Ishikawa (cell line): ENCODE results near the gene PRDM16.

ENCODE experiments used
- CEBPB ChIP-seq: IDR thresholded peaks from 2 replicates; pipeline ENCODE4 v1.6.1; 2012
- CREB1 ChIP-seq: IDR thresholded peaks from 2 replicates; pipeline ENCODE4 v1.6.1; 2012; ENCODE audit warnings: low read depth
- EGR1 ChIP-seq: IDR thresholded peaks from 2 replicates; pipeline ENCODE4 v1.6.1; 2012
- EP300 ChIP-seq: IDR thresholded peaks from 2 replicates; pipeline ENCODE4 v1.6.1; 2012; ENCODE audit warnings: borderline replicate concordance
- FOXM1 ChIP-seq: IDR thresholded peaks from 2 replicates; pipeline ENCODE4 v1.6.1; 2012; ENCODE audit warnings: low read depth, borderline replicate concordance
- NFIC ChIP-seq: IDR thresholded peaks from 2 replicates; pipeline ENCODE4 v1.6.1; 2012
- RAD21 ChIP-seq: IDR thresholded peaks from 2 replicates; pipeline ENCODE4 v1.6.1; 2012; ENCODE audit warnings: low read depth
- TAF1 ChIP-seq: IDR thresholded peaks from 2 replicates; pipeline ENCODE4 v1.6.1; 2012; ENCODE audit warnings: low read depth, mild to moderate bottlenecking
- TCF12 ChIP-seq: IDR thresholded peaks from 2 replicates; pipeline ENCODE4 v1.6.1; 2012; ENCODE audit warnings: low read depth
- TEAD4 ChIP-seq: IDR thresholded peaks from 2 replicates; pipeline ENCODE4 v1.6.1; 2012
- YY1 ChIP-seq: IDR thresholded peaks from 2 replicates; pipeline ENCODE4 v1.6.1; 2012; ENCODE audit warnings: low read depth
- ZBTB7A ChIP-seq: IDR thresholded peaks from 2 replicates; pipeline ENCODE4 v1.6.1; 2012; ENCODE audit warnings: low read depth
- TF ChIP-seq, protein P1 (sequence below): IDR thresholded peaks from 2 replicates; pipeline ENCODE4 v1.6.1; 2012
- TF ChIP-seq, protein P2 (sequence below): IDR thresholded peaks from 2 replicates; pipeline ENCODE4 v1.6.1; 2012; ENCODE audit warnings: low read depth, mild to moderate bottlenecking
- TF ChIP-seq, protein P3 (sequence below): IDR thresholded peaks from 2 replicates; pipeline ENCODE4 v1.6.1; 2012

PRDM16 gene

DNA sequence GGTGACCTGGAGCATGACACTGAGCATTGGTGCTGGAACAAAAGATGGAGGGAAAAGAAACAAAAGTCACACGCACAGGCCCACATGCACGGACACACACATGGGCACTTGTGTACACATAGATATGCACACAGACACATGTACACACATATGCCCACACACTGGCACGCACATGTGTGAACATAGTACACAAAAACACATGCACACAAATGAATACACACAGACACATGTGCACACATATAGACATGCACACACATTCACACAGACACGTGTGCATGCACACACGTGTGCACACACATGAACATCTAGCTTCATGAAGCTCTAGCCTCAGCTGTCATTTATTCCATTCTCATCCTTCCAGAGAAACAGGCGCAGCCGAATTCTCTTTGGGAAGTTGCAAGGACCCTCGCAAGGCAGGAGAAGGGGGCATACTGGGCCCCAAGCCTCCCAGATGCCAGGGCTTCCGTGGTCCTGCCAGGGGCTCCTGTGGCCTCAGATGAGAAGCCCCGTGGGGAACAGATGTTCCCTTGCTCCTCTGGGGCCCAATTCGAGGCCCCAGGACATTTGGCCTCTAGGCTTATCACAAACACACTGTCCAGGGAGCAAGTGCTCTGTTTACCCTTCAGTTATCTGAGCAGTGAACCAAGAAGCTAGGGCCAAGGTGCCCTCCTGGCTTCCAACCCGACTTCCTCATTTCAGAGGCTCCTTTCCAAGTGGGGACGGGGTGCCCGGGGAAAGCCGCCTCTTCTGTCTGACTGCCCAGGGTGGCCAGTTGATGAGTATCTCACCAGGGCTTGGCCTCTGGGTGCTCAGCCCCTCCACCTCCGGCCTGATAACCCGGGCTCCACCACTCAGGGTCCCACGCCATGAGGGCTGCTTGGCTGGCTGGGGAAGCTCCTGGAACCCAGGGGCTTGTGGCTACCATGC, 269.1 kb downstream of the PRDM16 start:
- TF ChIP-seq TCF12, result no peak
- TF ChIP-seq CEBPB, result no peak
- TF ChIP-seq CREB1, result no peak
- TF ChIP-seq, protein P1, sequence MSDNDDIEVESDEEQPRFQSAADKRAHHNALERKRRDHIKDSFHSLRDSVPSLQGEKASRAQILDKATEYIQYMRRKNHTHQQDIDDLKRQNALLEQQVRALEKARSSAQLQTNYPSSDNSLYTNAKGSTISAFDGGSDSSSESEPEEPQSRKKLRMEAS, result no peak

DNA sequence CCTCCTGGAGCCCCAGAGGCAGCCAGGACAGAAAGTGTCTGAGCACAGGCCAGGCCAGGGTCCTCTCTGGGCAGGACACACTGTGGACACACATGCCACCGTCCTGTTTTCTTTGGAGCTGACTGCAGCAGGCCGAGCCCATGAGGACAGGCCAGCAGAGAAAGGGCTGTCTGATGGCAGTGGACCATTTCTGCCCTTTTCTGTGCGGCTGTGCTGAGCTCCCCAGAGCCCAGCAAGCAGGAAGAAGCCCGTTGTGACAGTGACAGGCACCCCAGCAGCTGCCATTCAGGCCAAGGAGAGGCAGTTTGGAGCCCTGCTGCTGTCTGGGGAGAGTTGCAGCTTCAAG, 269.7 kb downstream of the PRDM16 start:
- TF ChIP-seq CREB1, result no peak
- no peak for TF ChIP-seq EP300
- TF ChIP-seq, protein P2, sequence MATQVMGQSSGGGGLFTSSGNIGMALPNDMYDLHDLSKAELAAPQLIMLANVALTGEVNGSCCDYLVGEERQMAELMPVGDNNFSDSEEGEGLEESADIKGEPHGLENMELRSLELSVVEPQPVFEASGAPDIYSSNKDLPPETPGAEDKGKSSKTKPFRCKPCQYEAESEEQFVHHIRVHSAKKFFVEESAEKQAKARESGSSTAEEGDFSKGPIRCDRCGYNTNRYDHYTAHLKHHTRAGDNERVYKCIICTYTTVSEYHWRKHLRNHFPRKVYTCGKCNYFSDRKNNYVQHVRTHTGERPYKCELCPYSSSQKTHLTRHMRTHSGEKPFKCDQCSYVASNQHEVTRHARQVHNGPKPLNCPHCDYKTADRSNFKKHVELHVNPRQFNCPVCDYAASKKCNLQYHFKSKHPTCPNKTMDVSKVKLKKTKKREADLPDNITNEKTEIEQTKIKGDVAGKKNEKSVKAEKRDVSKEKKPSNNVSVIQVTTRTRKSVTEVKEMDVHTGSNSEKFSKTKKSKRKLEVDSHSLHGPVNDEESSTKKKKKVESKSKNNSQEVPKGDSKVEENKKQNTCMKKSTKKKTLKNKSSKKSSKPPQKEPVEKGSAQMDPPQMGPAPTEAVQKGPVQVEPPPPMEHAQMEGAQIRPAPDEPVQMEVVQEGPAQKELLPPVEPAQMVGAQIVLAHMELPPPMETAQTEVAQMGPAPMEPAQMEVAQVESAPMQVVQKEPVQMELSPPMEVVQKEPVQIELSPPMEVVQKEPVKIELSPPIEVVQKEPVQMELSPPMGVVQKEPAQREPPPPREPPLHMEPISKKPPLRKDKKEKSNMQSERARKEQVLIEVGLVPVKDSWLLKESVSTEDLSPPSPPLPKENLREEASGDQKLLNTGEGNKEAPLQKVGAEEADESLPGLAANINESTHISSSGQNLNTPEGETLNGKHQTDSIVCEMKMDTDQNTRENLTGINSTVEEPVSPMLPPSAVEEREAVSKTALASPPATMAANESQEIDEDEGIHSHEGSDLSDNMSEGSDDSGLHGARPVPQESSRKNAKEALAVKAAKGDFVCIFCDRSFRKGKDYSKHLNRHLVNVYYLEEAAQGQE, result no peak

DNA sequence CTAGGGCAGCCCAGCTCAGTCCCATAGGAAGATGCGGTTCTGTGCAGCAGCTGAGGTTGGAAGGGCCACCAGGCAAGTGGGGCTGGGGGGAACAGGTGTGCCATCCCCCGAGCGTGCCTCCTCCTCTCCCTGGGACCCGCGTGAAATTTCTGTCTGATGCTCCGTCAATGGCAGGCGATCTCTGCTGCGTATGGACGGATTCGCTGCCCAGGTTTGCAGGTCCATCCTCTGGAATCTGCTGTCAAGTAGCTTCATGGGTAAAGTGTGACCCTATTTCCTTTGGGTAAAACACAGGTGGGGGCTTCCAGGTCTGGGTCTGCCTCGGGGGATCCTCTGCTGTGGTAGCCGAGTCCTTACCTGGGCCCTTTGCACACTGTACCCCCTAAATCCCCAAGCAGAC, 270.9 kb downstream of the PRDM16 start:
- TF ChIP-seq NFIC (no peak), CEBPB (no peak), EP300 (no peak), EGR1 (no peak), YY1 (no peak), TCF12 (no peak), TAF1 (no peak), CREB1 (no peak), TEAD4 (no peak), ZBTB7A (no peak), RAD21 (no peak), FOXM1 (no peak)
- TF ChIP-seq, protein P2, result no peak
- TF ChIP-seq, protein P3, sequence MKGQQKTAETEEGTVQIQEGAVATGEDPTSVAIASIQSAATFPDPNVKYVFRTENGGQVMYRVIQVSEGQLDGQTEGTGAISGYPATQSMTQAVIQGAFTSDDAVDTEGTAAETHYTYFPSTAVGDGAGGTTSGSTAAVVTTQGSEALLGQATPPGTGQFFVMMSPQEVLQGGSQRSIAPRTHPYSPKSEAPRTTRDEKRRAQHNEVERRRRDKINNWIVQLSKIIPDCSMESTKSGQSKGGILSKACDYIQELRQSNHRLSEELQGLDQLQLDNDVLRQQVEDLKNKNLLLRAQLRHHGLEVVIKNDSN, result no peak
- TF ChIP-seq, protein P1, result no peak

DNA sequence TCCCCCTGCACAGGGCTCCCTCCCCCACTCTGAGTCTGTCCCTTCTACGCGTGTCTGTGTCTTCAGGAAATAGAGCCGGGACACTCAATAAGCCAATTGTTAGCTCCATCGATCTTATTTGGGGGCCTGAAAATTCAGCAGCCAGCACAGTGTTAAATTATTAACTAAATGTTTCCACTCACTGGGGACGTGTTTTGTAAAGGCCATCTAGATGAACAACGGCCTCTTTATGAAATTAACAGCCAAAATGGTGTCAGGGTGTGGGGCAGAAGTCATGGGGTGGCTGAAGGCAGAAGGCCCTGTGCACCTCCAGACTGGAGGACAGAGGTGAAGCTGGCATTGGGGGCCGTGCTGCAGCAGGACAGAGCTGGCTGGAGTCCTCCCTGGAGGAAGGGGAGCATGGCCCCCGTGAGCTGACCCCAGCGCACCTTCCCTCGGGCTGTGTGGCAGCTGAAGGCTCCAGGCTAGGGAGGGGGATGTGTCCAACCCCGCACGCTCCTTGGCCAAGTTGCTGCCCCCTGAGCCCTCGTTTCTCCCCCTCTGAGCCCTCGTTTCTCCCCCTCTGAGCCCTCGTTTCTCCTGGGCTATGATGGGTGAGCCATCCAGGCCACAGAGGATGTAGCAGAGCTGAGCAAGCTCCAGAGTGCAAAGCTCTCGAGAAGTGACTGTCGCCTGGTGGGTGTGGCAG, 271.7 kb downstream of the PRDM16 start:
- TF ChIP-seq, protein P3, result no peak
- TF ChIP-seq TEAD4, result no peak
- TF ChIP-seq RAD21, result no peak
- TF ChIP-seq CEBPB, result no peak
- no peak for TF ChIP-seq CREB1
- no peak for TF ChIP-seq YY1
- TF ChIP-seq NFIC, result no peak
- TF ChIP-seq EP300, result no peak
- TF ChIP-seq TCF12, result no peak
- no peak for TF ChIP-seq TAF1
- no peak for TF ChIP-seq EGR1
- TF ChIP-seq FOXM1, result no peak
- TF ChIP-seq ZBTB7A, result no peak
- TF ChIP-seq, protein P2, result no peak
